K562 (cell line): Measurements from ENCODE around the gene NRCAM. TPM values are rescaled to one million over a fixed set of nuclear protein-coding genes. Genes with fewer than 3 reads are reported as not detected.

Experiments used
- E2F3 ChIP-seq: fragments of 250-450 bp; sonication (Bioruptor Pico); IDR thresholded peaks from 2 replicates; pipeline ENCODE4 v1.4.0; 2020; ENCODE audit warnings: mild to moderate bottlenecking
- HDAC3 ChIP-seq: fragments of 450-650 bp; IDR thresholded peaks from 2 replicates; pipeline ENCODE4 v1.6.1; 2018; ENCODE audit warnings: borderline replicate concordance, mild to moderate bottlenecking, moderate library complexity; ENCODE audit not compliant: partially characterized antibody
- HNRNPK ChIP-seq: fragments of 200-400 bp; formaldehyde crosslinking; IDR thresholded peaks from one replicate; pipeline ENCODE4 v1.6.1; 2018; ENCODE audit warnings: mild to moderate bottlenecking, low read depth, low read length; ENCODE audit not compliant: poor library complexity, severe bottlenecking
- KLF1 ChIP-seq: fragments of 450-650 bp; IDR thresholded peaks from 2 replicates; pipeline ENCODE4 v1.6.1; 2016; ENCODE audit warnings: missing genetic modification characterization, missing compliant biosample characterization
- MCM5 ChIP-seq: fragments of 450-650 bp; IDR thresholded peaks from 2 replicates; pipeline ENCODE4 v1.6.1; 2016; ENCODE audit warnings: low read depth
- TAF9B ChIP-seq: fragments of 450-650 bp; IDR thresholded peaks from 2 replicates; pipeline ENCODE4 v1.6.1; 2018; ENCODE audit warnings: mild to moderate bottlenecking; ENCODE audit not compliant: partially characterized antibody
- U2AF2 ChIP-seq: fragments of 200-400 bp; formaldehyde crosslinking; optimal IDR thresholded peaks from 2 replicates; pipeline ENCODE3; 2017; ENCODE audit warnings: low read depth, mild to moderate bottlenecking, low read length
- ZNF263 ChIP-seq: sonication (generic); formaldehyde crosslinking; IDR thresholded peaks from 2 replicates; pipeline ENCODE4 v1.8.0; 2022; ENCODE audit warnings: mild to moderate bottlenecking, missing genetic modification reagents, borderline replicate concordance
- polyA plus RNA-seq, 8 experiments: library from polyadenylated mRNA; depleted of rRNA in 4 of 8; stranded (reverse) in 5 of 8; unstranded in 3 of 8; fragments of >200 nt; fragmentation: Nextera tagmentation in 2 of 8; fragmentation: Illumina TruSeq in 1 of 8; extraction: Ambion mirVana in 2 of 8; extraction: Trizol in 1 of 8; gene quantifications; 2 replicates each; pipeline versions ENCODE4 v1.2.1 to v1.2.3, GENCODE V29; 2011 to 2014; ENCODE audit warnings: inconsistent platforms in 1 of 8, missing spikeins in 1 of 8
- total RNA-seq, 7 experiments: library from RNA; depleted of rRNA in 6 of 7; stranded (reverse); fragments of >200 nt in 6 of 7; fragmentation: Illumina TruSeq in 2 of 7; extraction: Trizol in 2 of 7; gene quantifications; 2 replicates each; pipeline versions ENCODE4 v1.2.1 to v1.2.3, GENCODE V29; 2011 to 2021; ENCODE audit warnings: low replicate concordance in 1 of 7
- TF ChIP-seq, protein P1 (sequence below): IDR thresholded peaks from 2 replicates; pipeline ENCODE4 v1.6.1; 2012; ENCODE audit warnings: low read depth, low read length, improper control_type of control experiment, borderline replicate concordance
- TF ChIP-seq, protein P2 (sequence below): sonication (generic); formaldehyde crosslinking; IDR thresholded peaks from 2 replicates; pipeline ENCODE4 v1.8.1; 2023; ENCODE audit warnings: mild to moderate bottlenecking, missing genetic modification reagents

Gene NRCAM
- total and polyA plus RNA-seq, 9 of the 15 experiments (the other 6 are each of a cell fraction or from before 2014, with no cell fraction given) = 0.03 to 0.54 (median 0.12) TPM; not detected in 1

DNA sequence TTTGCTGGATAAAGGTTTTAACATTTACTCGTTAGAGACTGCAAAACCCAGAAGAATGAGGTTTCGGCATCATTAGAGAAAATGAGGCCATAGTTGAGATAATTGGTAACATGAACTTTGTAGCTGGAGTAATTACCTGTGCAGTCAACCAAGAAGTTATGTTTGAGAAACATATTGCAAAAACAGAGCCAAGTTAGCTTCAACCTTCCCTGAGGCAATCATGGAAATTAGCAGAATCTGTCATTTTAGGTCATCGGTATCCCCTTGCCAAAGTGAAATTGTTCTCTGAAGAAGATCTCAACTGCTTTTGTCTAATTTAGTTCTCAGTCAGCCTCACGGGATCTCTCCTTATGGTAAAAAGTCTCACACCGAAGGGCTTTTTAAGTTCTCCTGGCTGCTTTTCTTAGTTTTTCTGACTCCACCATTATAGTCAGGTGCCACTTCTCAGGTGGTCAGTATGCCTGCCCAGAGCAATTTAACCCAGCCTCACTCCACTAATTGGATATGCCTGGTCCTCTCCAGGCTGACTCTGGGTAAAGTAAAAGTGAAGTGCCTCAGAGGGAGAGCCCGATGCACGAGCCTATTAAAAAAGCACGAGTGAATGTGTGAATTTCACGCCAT, 52.5 kb downstream of the NRCAM start (continued):
- TF ChIP-seq MCM5 (no peak), TAF9B (no peak), HNRNPK (no peak), KLF1 (no peak), HDAC3 (no peak), U2AF2 (no peak), E2F3 (no peak), ZNF263 (CRISPR knock-in tag) (no peak)
- TF ChIP-seq, protein P1, sequence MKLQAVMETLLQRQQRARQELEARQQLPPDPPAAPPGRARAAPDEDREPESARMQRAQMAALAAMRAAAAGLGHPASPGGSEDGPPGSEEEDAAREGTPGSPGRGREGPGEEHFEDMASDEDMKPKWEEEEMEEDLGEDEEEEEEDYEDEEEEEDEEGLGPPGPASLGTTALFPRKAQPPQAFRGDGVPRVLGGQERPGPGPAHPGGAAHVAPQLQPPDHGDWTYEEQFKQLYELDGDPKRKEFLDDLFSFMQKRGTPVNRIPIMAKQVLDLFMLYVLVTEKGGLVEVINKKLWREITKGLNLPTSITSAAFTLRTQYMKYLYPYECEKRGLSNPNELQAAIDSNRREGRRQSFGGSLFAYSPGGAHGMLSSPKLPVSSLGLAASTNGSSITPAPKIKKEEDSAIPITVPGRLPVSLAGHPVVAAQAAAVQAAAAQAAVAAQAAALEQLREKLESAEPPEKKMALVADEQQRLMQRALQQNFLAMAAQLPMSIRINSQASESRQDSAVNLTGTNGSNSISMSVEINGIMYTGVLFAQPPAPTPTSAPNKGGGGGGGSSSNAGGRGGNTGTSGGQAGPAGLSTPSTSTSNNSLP = no peak
- TF ChIP-seq, protein P2, sequence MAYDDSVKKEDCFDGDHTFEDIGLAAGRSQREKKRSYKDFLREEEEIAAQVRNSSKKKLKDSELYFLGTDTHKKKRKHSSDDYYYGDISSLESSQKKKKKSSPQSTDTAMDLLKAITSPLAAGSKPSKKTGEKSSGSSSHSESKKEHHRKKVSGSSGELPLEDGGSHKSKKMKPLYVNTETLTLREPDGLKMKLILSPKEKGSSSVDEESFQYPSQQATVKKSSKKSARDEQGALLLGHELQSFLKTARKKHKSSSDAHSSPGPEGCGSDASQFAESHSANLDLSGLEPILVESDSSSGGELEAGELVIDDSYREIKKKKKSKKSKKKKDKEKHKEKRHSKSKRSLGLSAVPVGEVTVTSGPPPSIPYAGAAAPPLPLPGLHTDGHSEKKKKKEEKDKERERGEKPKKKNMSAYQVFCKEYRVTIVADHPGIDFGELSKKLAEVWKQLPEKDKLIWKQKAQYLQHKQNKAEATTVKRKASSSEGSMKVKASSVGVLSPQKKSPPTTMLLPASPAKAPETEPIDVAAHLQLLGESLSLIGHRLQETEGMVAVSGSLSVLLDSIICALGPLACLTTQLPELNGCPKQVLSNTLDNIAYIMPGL (CRISPR knock-in tag) = no peak
